ENCODE measurements around the gene TRAF3IP3.

TRAF3IP3 gene

DNA sequence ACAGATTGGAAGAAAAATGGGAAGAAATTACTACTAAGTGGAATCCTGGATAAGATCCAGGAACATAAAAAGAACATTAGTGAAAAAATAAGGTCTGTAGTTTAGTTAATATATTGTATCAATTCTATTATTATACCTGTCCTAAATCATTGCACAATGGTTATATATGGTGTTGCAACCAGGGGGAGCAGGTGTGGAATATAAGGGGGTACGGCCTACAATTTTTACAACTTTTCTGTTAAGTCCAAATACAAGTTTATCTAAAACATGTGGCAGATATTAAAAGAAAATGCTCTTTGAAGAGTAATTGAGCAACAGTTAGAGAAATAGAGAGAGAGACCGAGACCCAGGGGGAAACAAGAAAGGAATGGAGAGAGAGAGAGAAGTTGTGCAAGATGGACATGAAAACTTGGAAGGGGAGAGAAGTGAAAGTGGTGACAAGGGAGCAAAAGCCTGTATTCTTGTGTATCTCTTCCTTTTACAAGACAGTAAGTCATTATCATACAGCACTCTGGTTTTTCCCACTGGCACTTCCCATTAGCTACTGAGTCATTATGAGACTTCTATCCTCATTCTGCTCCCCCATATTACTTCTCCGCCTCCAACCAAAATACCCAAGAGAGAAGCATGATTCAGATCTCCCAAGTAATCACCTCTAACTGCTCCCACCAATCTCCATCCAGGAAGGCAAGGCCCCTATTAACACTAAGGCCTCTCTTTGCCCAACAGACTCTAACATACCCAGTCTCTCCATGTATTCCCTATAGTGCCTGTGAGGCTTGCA lies 22.3 kb upstream of the TRAF3IP3 start:
- no peak overlapping the region for H3K4me3 ChIP-seq (replicated peaks; ENCODE audit: low read depth, low read length)
- TF ChIP-seq, protein P1, sequence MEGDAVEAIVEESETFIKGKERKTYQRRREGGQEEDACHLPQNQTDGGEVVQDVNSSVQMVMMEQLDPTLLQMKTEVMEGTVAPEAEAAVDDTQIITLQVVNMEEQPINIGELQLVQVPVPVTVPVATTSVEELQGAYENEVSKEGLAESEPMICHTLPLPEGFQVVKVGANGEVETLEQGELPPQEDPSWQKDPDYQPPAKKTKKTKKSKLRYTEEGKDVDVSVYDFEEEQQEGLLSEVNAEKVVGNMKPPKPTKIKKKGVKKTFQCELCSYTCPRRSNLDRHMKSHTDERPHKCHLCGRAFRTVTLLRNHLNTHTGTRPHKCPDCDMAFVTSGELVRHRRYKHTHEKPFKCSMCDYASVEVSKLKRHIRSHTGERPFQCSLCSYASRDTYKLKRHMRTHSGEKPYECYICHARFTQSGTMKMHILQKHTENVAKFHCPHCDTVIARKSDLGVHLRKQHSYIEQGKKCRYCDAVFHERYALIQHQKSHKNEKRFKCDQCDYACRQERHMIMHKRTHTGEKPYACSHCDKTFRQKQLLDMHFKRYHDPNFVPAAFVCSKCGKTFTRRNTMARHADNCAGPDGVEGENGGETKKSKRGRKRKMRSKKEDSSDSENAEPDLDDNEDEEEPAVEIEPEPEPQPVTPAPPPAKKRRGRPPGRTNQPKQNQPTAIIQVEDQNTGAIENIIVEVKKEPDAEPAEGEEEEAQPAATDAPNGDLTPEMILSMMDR (IDR thresholded peaks at IDR 0.05; ENCODE audit: low read depth, low read length, missing control alignments) = no peak
- DNase-seq (ENCODE audit: extremely low read depth, low read depth) = no peak

DNA sequence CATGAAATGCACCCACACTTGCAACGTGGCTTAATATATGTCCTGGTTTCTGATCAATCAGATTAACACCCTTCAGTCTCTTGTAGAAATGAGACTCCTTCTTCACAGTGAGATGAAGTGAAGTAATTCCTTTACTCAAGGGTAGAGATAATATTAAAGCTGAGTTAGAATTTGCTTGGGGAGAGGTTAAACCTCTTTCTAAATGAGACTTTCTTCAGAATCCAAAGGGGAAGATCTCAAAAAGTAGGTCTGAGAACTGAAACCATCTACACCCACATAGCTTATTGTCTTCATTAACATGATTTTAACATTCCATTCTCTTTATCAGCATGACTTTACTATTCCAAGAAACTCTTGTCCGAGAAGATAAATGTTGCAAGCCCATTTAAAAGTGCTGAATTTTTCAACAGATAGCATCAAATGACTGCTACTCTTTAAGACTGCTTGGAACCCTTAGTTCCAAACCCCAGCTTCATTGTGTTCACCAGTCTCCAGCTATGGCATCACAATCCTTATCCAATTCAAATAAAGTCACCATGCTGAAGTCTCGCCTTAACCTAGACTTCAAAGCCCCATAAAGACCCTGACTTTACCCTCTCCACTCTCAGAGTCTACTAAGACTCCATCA lies 19.2 kb upstream of the TRAF3IP3 start:
- no peak overlapping the region for H3K4me3 ChIP-seq (replicated peaks; ENCODE audit: low read depth, low read length)
- no peak for DNase-seq (ENCODE audit: extremely low read depth, low read depth)
- TF ChIP-seq, protein P1 (IDR thresholded peaks at IDR 0.05; ENCODE audit: low read depth, low read length, missing control alignments) = no peak

DNA sequence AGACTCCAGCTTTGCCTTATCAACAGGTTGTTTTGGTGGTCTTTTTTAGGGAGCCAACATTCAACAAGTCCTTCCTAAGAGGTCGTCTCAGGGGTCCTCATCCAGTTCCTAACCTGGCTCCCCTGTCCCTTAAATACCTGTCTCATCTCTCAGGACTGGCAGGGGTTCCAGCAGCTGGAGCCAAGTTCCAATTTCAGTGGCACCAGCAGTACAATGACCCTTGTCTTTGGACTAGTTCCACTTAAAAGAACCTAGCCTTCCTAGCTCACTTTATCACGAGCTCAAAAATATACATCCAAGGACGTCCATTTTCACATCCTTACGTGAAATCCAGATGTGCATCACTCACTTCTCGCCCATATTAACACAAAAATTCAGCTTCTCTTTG lies 18.7 kb upstream of the TRAF3IP3 start:
- DNase-seq (ENCODE audit: extremely low read depth, low read depth) = no peak
- TF ChIP-seq, protein P1 (IDR thresholded peaks at IDR 0.05; ENCODE audit: low read depth, low read length, missing control alignments) = no peak
- no peak overlapping the region for H3K4me3 ChIP-seq (replicated peaks; ENCODE audit: low read depth, low read length)

DNA sequence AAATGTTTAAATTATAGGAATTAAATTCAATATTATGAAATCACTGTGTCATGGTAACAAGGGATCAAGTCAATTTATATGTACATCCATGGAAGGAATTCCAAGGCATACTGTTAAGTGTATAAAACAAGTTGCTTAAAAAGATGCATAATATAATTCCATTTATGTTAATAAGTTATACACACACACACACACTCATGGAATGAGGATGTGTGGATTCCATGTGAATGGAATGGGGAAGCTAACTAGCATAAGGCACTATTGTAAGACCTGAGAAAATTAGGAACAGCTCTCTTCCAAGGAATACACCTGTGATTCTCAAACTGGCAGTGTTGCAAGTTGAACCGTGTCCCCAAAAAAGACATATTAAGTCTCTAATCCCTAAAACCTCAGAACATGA lies 17.6 kb upstream of the TRAF3IP3 start:
- TF ChIP-seq, protein P1 (IDR thresholded peaks at IDR 0.05; ENCODE audit: low read depth, low read length, missing control alignments) = no peak
- DNase-seq (ENCODE audit: extremely low read depth, low read depth) = no peak
- no peak overlapping the region for H3K4me3 ChIP-seq (replicated peaks; ENCODE audit: low read depth, low read length)

DNA sequence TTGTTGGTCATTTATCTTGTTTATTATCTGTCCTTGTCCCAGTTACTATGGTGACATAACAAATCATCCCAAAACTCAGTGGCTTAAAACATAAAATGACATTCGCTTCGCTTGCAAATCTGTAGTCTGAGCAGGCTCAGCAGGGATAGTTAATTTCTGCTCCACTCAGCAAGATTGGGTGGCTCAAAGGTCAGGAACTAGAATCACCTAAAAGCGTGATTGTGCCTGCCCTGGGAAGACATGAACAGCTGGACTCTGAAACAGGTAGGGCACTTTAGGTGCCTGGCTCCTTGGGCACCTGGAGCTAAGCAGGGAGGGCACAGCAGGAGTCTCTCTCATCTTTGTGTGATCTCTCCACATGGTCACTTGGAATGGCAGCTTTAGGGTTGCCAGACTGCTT lies 14.7 kb upstream of the TRAF3IP3 start:
- TF ChIP-seq, protein P1 (IDR thresholded peaks at IDR 0.05; ENCODE audit: low read depth, low read length, missing control alignments) = no peak
- no peak for DNase-seq (ENCODE audit: extremely low read depth, low read depth)
- H3K4me3 ChIP-seq (replicated peaks; ENCODE audit: low read depth, low read length) = no peak overlapping the region

DNA sequence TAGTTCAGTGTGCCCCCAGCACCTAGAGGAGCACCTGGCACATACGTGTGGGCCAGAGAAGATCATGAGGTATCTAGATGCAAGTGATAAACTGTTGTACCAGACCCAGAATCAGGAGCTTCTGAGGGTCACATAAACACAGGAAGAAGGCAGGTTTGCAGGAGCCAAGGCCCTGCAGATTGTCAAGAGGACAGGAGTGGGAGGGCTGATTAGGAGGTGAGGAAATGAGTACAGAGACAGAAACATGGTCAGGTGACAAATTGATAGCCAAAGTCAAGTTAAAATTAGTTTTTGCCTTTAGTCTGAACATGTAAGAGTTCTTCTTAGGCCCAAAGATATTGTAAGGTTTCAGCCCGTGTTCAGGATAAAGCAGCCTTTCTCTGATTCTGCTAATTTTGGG lies 14.0 kb upstream of the TRAF3IP3 start:
- H3K4me3 ChIP-seq (replicated peaks; ENCODE audit: low read depth, low read length) = no peak overlapping the region
- TF ChIP-seq, protein P1 (IDR thresholded peaks at IDR 0.05; ENCODE audit: low read depth, low read length, missing control alignments) = no peak
- DNase-seq (ENCODE audit: extremely low read depth, low read depth) = no peak

Data from HFF-Myc (cell line).